ENCODE results near the gene CYP2W1.

The CYP2W1 gene

DNA sequence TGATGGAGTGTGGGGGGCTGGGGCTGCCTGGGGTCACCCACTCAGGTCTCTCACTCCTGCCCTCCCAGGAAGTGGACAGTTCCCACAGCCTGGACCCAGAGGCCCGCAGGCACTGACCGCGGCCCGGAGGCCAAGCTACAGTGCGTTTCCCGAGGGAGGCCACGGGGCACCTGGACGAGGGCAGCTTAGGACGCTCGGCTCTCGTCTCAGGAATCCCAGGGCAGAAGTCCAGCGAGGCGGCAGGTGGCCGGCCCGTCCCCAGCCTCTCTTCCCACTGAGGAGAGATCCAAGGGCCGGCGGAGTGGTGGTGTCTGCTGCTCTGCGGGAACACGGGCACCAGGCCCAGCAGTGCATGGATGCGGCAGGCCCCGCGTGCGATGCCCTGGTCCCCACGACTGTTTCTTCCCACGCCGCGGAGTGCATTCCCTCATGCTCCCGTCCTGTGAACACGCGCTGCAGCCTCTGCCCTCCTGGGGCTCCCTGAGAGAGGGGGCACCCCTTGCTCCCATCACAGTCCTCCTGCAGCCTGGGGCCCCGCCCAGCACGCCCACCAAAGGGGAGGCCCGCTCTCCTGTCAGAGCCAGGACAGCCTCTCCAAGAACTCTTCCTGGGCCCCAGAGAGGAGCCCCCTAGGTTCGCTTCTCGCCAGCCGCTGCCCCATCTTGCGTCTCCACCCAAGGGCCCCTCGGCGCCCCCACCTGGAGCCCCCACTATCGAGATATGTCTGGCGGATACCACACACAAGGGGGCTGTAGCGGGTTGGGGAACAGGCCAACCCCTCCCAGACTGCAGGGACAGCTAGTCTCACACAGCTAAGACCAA, 37.0 kb downstream of the CYP2W1 start:
- Histone ChIP-seq H3K9me2 (replicated peaks; ENCODE audit: insufficient read depth, low read length) (no peaks in the 10 kb centered on the region), H3K9me3 (replicated peaks; ENCODE audit: insufficient read depth, low read length) (no peaks in the 10 kb centered on the region), H3K27me3 (replicated peaks; ENCODE audit: insufficient read depth, low read length) (no peaks in the 10 kb centered on the region), H3K4me2 (ENCODE audit: low read depth, low read length) (no peak overlapping the region), H3K27ac (ENCODE audit: low read length) (no peak overlapping the region), H2AFZ (ENCODE audit: low read length) (no peak overlapping the region), H3K4me3 (ENCODE audit: low read length) (no peak overlapping the region), H3K9ac (ENCODE audit: low read length) (no peak overlapping the region), H3F3A (ENCODE audit: insufficient read depth, low read length) (peaks cover 11% of the 10 kb centered on the region), H3K4me1 (ENCODE audit: low read length) (peaks cover 16% of the 10 kb centered on the region), H3K36me3 (replicated peaks; ENCODE audit: insufficient read depth, low read length) (no peaks in the 10 kb centered on the region), H4K20me1 (ENCODE audit: insufficient read depth, low read length) (no peaks in the 10 kb centered on the region), H3K79me2 (ENCODE audit: low read length) (peaks cover 25% of the 10 kb centered on the region)
- DNase-seq: no peak
- no peak for TF ChIP-seq EZH2 (optimal IDR thresholded peaks at IDR 0.05; ENCODE audit: low read depth, low read length)

DNA sequence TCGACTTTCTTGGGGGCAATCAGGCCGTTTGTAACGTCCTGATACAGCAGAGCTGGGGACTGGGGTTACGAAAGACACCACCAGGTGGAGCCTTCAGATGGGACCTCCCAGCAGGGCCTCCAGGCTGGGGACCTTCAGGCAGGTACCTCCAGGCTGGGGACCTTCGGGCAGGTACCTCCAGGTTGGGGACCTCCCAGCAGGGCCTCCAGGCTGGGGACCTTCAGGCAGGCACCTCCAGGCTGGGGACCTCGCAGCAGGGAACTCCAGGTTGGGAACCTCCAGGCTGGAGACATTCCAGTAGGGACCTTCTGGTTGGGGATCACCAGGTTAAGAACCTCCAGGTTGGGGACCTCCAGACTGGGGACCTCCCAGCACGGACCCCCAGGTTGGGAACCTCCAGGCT, 37.9 kb downstream of the CYP2W1 start:
- no peak for DNase-seq
- Histone ChIP-seq H3K27ac (ENCODE audit: low read length) (no peak overlapping the region), H3K4me3 (ENCODE audit: low read length) (no peak overlapping the region), H3K36me3 (replicated peaks; ENCODE audit: insufficient read depth, low read length) (no peaks in the 10 kb centered on the region), H3F3A (ENCODE audit: insufficient read depth, low read length) (peaks cover 14% of the 10 kb centered on the region), H3K4me2 (ENCODE audit: low read depth, low read length) (no peak overlapping the region), H2AFZ (ENCODE audit: low read length) (no peak overlapping the region), H3K9me3 (replicated peaks; ENCODE audit: insufficient read depth, low read length) (no peaks in the 10 kb centered on the region), H3K9me2 (replicated peaks; ENCODE audit: insufficient read depth, low read length) (no peaks in the 10 kb centered on the region), H3K27me3 (replicated peaks; ENCODE audit: insufficient read depth, low read length) (no peaks in the 10 kb centered on the region), H3K79me2 (ENCODE audit: low read length) (peaks cover 28% of the 10 kb centered on the region), H3K4me1 (ENCODE audit: low read length) (peaks cover 24% of the 10 kb centered on the region), H4K20me1 (ENCODE audit: insufficient read depth, low read length) (no peaks in the 10 kb centered on the region), H3K9ac (ENCODE audit: low read length) (no peak overlapping the region)
- TF ChIP-seq EZH2 (optimal IDR thresholded peaks at IDR 0.05; ENCODE audit: low read depth, low read length) (no peak), EZH2phosphoT487 (IDR thresholded peaks at IDR 0.05; ENCODE audit: low read length) (no peak)
- TF ChIP-seq, protein P1, sequence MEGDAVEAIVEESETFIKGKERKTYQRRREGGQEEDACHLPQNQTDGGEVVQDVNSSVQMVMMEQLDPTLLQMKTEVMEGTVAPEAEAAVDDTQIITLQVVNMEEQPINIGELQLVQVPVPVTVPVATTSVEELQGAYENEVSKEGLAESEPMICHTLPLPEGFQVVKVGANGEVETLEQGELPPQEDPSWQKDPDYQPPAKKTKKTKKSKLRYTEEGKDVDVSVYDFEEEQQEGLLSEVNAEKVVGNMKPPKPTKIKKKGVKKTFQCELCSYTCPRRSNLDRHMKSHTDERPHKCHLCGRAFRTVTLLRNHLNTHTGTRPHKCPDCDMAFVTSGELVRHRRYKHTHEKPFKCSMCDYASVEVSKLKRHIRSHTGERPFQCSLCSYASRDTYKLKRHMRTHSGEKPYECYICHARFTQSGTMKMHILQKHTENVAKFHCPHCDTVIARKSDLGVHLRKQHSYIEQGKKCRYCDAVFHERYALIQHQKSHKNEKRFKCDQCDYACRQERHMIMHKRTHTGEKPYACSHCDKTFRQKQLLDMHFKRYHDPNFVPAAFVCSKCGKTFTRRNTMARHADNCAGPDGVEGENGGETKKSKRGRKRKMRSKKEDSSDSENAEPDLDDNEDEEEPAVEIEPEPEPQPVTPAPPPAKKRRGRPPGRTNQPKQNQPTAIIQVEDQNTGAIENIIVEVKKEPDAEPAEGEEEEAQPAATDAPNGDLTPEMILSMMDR (IDR thresholded peaks at IDR 0.05; ENCODE audit: low read length): no peak

DNA sequence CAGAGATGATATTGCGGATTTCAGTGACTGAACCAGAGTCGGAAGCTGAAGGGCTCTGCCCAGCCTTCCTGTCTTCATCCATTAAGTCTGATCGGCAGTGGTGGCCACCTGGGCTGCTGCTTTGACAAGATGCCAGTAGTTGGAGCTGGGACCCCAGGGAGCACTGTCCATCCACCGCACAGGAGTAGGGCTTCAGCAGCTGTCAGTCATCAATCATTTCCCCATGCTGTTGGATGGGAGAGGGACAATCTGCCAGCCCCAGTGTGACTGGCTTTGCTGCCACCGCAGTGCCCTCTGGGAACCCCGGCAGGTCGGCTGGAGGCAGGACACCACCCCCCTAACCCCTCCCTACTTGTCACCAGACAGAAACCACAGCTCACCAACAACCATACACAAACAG, 38.4 kb downstream of the CYP2W1 start:
- Histone ChIP-seq H3K4me3 (ENCODE audit: low read length) (no peak overlapping the region), H3K9me2 (replicated peaks; ENCODE audit: insufficient read depth, low read length) (no peaks in the 10 kb centered on the region), H3K4me2 (ENCODE audit: low read depth, low read length) (no peak overlapping the region), H3K27ac (ENCODE audit: low read length) (no peak overlapping the region), H3K36me3 (replicated peaks; ENCODE audit: insufficient read depth, low read length) (no peaks in the 10 kb centered on the region; the same call in 1 of the 2 replicates), H3K79me2 (ENCODE audit: low read length) (peaks cover 34% of the 10 kb centered on the region), H4K20me1 (ENCODE audit: insufficient read depth, low read length) (no peaks in the 10 kb centered on the region), H2AFZ (ENCODE audit: low read length) (no peak overlapping the region), H3F3A (ENCODE audit: insufficient read depth, low read length) (peaks cover 14% of the 10 kb centered on the region), H3K9me3 (replicated peaks; ENCODE audit: insufficient read depth, low read length) (no peaks in the 10 kb centered on the region), H3K9ac (ENCODE audit: low read length) (no peak overlapping the region), H3K4me1 (ENCODE audit: low read length) (peaks cover 24% of the 10 kb centered on the region), H3K27me3 (replicated peaks; ENCODE audit: insufficient read depth, low read length) (no peaks in the 10 kb centered on the region)
- TF ChIP-seq EZH2phosphoT487 (IDR thresholded peaks at IDR 0.05; ENCODE audit: low read length) (no peak), EZH2 (optimal IDR thresholded peaks at IDR 0.05; ENCODE audit: low read depth, low read length) (no peak)
- TF ChIP-seq, protein P1 (IDR thresholded peaks at IDR 0.05; ENCODE audit: low read length): no peak
- DNase-seq: no peak

DNA sequence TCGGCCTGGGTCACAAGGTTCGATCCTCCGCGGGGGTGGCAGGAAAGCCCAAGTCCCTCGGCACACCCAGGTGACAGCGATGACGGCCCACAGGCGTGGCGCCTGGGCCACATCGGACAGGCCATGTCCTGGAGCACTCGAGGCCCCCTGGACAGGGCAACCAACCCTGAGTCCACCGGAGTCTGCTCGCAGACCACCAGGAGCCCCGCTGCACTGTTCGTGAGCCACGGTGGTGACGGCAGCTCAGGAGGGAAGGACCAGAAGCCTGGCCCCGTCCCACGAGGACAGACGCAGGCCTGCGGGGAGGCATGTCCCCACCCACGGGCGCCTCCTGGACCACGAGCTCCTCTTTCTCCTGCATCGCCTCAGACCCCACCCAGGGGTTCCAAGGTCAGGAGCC, 39.0 kb downstream of the CYP2W1 start:
- Histone ChIP-seq H3K9me3 (replicated peaks; ENCODE audit: insufficient read depth, low read length) (no peaks in the 10 kb centered on the region), H3K9me2 (replicated peaks; ENCODE audit: insufficient read depth, low read length) (no peaks in the 10 kb centered on the region), H3F3A (ENCODE audit: insufficient read depth, low read length) (peaks cover 16% of the 10 kb centered on the region), H3K27me3 (replicated peaks; ENCODE audit: insufficient read depth, low read length) (no peaks in the 10 kb centered on the region), H4K20me1 (ENCODE audit: insufficient read depth, low read length) (no peaks in the 10 kb centered on the region), H3K36me3 (replicated peaks; ENCODE audit: insufficient read depth, low read length) (no peaks in the 10 kb centered on the region; the same call in 1 of the 2 replicates), H3K27ac (ENCODE audit: low read length) (no peak overlapping the region), H3K4me2 (ENCODE audit: low read depth, low read length) (no peak overlapping the region), H3K4me3 (ENCODE audit: low read length) (no peak overlapping the region), H3K9ac (ENCODE audit: low read length) (no peak overlapping the region), H3K4me1 (ENCODE audit: low read length) (peaks cover 24% of the 10 kb centered on the region), H2AFZ (ENCODE audit: low read length) (no peak overlapping the region), H3K79me2 (ENCODE audit: low read length) (peaks cover 39% of the 10 kb centered on the region)
- no peak for TF ChIP-seq EZH2 (optimal IDR thresholded peaks at IDR 0.05; ENCODE audit: low read depth, low read length)
- TF ChIP-seq, protein P1 (IDR thresholded peaks at IDR 0.05; ENCODE audit: low read length): no peak
- TF ChIP-seq EZH2phosphoT487 (IDR thresholded peaks at IDR 0.05; ENCODE audit: low read length): no peak
- DNase-seq: no peak
